RCC 7860 (cell line): ENCODE results near the gene PPFIA4.
"Not testable (repeated sequence)": the region's sequence is repeated elsewhere in the genome, so short reads cannot be mapped to it uniquely, and the experiment has no call there.

Experiments
- DNase-seq: peaks from one replicate; pipeline ENCODE4 v3.0.0-alpha.2; 2015; ENCODE audit warnings: low spot score
- FAIRE-seq: peaks from 2 replicates; lab custom pipeline; 2012; peaks lifted over from hg19 to GRCh38; lab: Jason Lieb, UNC

PPFIA4 gene

DNA sequence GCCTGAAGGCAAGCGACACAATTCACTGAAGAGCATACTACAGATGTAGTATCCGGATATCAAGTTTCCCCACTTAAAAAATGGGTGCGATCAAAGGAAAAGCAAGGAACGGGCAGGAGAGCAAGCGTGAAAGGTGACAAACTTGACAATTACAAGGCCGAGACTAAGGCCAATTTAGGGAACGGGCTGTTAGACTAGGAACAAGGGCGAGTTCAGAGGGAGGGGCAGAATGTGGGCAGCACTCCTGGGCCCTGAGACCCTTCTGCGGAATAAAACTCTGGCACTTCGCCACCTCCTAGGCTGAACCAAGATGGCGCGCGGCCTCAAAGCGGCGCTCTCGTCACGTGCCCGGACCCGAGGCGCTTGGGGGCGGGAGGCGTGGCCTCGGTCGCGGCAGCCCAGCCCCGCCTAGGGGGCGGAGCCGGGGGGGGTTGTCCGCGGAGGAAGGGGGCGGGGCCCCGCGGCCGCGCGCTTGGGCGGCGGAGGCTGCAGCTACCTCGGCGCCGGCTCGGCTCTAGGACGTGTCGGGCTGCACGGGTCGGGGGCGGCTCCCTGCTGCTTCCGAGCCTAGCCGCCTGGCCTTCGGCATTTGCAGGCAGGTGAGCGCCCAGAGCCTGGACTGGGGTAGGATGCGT is at the start of gene PPFIA4:
Gene PPFIA4, plus strand, starts transcription at position 461 of the 635 bp plus-strand sequence. CDS start 12,518 bp downstream, outside the sequence.
- peak; percentile 39 for DNase-seq
- FAIRE-seq: no peak

- no peak for FAIRE-seq
- no peak for DNase-seq
Observed at GRCh38 chr1:202976633-202977032, 49.7 kb upstream of the PPFIA4 start.

- DNase-seq (no peak), FAIRE-seq (no peak)
Observed at GRCh38 chr1:202979459-202979858, 46.8 kb upstream of the PPFIA4 start.

- FAIRE-seq (no peak), DNase-seq (no peak)
Observed at GRCh38 chr1:202981939-202982338, 44.4 kb upstream of the PPFIA4 start.

DNA sequence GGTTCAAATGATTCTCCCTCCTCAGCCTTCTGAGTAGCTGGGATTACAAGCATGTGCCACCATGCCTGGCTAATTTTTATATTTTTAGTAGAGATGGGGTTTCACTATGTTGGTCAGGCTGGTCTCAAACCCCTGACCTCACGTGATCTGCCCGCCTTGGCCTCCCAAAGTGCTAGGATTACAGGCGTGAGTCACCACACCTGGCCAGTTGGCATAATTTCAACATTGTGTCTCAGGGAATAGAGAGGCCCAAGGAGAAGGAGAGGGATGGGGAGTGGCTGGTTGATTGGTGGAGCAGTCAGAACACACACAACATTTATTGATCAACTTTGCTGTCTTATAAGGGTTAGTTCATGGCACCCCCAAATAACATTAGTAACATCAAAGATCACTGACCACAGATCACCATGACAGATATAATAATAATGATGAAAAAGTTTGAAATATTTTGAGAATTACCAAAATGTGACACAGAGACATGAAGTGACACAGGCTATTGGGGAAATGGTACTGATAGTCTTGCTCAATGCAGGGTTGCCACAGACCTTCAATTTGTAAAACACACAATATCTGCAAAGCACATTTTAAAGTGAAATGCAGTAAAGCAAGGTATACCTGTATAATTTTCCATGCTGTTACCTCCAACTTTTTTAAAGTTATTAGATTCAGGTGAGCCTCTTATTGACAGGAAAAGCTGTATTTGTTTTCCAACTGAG is 43.4 kb upstream of the PPFIA4 start:
- FAIRE-seq (no peak), DNase-seq (no peak)

DNA sequence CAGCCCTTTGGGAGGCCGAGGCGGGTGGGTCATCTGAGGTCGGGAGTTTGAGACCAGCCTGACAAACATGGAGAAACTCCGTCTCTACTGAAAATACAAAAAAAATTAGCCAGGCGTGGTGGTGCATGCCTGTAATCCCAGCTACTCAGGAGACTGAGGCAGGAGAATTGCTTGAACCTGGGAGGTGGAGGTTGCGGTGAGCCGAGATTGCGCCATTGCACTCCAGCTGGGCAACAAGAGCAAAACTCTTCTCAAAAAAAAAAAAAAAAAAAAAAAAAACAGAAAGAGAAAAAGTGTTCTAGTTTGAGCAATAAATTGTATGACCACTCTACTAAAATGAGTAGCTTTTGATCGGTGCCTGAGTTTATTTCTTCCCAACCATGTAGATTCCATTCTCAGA is 40.2 kb upstream of the PPFIA4 start:
- not testable (repeated sequence) for DNase-seq, FAIRE-seq

DNA sequence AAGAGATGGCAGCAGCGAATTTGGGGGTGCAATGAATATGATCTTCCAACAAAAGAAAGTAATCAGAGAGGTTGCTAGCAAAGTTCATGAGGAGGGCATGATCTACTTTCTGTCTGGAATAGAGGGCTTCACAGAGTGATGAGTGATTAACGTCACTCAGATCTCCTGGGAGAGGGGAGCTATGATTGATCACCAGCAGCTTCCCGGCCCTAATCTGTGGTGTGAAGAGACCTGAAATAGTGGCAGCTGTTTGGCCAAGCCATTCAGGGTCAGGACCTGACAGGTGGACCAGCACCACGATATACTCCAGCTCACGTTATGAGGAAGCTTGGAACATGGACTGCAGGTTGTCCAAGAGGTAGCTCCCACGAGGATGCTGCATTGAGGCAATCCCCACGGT is 39.0 kb upstream of the PPFIA4 start:
- FAIRE-seq: no peak
- DNase-seq: no peak

DNA sequence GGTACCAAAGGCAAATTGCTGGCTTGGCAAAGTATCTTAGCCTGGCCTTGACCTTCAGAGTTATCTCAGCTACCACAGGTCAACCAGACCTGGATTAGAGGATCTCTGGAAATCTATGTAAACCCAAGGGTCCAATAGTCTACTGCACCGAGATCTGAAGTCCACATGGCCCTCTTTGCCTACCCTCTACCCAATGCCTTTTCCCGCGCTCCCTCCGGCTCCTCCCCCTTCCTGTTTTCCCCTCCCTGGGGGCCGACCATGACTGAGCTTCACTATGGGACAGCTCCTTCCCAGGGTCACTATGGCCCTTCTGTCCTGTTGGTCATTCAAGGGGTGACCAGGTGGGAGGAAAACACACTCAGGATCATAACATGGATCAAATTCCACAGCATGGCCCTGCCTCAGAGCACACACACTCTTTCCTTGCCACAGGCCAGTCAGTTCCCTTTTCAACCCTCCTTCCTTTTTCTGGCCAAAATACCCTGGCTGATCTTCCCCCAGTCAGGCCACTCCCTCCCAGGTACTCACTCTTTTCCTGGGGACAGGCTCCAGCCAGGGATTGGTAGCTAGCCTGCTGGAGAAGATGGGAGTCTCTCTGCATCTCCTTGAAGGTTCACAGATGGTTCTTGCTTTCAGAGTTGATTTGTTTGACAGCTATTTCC is 38.2 kb upstream of the PPFIA4 start:
- DNase-seq: no peak
- FAIRE-seq: no peak

GRCh38 chr1:202989879-202990278 is 36.4 kb upstream of the PPFIA4 start:
- no peak for FAIRE-seq
- DNase-seq: no peak

- no peak for FAIRE-seq
Observed at GRCh38 chr1:202991112-202991511, 35.2 kb upstream of the PPFIA4 start.

DNA sequence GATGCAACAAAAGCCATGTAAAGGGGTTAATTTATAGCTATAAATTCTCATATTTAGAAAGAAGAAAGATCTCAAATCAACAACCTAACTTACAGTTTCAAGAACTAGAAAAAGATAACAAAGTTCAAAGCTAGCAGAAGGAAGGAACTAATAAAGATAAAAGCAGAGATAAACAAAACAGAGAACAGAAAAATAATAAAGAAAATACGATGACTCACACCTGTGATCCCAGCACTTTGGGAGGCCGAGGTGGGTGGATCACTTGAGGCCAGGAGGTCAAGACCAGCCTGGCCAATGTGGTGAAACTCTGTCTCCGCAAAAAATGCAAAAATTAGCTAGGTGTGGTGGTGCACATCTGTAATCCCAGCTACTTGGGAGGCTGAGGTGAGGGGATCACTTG is 31.5 kb upstream of the PPFIA4 start:
- FAIRE-seq: no peak
- DNase-seq: no peak

More at GRCh38 chr1:202991112-202991511, 35.2 kb upstream of the PPFIA4 start:
- no peak for DNase-seq

DNA sequence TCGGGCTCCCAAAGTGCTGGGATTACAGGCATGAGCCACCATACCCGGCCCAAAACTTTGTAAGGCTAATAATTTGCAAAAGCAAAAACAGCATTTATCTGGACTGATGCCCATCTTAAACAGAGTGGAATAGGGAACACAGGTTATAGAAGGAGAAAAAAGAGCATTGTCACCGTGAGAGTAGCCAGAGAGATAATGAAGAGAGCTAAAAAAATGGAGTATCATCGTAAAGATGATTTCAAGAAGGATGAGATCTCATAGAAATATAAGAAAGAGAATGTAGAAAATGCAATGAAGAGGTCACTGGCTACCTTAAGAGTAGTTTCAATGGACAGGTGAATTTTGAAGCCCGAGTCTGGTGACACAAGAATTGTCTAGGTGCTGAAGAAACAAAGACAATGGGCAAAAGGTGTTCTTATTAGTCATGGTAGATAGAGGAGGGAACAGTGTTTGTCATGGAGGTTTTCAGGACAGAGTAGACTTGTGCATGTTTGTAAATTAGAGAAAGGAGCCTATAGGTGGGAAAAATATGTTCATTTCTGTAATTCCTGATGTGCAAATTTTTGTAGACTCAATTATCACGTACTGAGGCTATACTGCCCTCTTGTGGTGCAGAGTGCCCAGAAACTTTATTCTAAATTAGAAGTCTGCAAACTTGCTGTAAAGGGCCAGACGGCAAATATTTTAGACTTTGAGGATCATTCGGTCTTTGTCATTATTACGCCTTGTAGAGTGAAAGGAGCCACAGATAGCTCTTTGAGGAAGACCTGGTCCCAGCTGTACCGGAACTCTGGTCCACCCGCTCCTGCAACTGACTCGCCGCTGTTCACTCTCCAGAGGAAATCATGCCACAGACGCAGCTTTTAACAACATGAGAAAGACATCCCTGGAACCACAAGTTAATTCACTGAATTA is 27.2 kb upstream of the PPFIA4 start:
- DNase-seq: peak; percentile 12
- no peak for FAIRE-seq

- FAIRE-seq (no peak), DNase-seq (no peak)
Observed at GRCh38 chr1:203000217-203000944, 25.9 kb upstream of the PPFIA4 start.

DNA sequence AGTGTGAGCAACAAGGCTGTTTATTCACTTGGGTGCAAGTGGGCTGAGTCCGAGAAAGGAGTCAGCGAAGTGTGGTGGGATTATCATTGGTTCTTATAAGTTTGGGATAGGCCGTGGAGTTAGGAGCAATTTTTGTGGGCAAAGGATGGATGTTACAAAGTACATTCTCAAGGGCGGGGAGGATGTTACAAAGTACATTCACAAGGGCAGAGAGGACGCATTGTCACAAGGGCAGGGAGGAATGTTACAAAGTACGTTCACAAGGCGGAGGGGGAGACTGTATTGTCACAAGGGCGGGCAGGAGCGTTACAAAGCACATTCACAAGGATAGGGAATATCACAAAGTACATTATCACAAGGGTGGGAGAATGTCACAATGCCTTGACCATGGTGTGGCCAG is 24.3 kb upstream of the PPFIA4 start:
- DNase-seq: no peak
- no peak for FAIRE-seq

DNA sequence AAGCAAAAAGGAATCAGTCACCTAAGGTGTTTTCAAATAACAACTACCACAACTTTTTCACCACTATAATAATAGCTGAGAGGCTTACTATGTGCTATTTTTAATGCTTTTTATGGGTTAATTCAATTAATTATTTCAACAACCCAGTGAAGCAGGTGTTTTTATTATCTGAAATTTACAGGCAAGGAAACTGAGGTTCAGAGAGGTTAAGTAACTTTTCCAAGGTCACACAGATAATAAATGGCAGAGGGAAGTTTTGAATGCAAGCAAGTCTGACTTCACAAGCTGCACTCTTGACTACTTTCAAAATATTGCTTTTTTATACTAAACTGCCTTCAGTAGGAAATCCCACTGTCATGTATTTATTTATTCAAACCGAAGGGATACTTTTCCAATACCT is 23.3 kb upstream of the PPFIA4 start:
- DNase-seq (no peak), FAIRE-seq (no peak)

DNA sequence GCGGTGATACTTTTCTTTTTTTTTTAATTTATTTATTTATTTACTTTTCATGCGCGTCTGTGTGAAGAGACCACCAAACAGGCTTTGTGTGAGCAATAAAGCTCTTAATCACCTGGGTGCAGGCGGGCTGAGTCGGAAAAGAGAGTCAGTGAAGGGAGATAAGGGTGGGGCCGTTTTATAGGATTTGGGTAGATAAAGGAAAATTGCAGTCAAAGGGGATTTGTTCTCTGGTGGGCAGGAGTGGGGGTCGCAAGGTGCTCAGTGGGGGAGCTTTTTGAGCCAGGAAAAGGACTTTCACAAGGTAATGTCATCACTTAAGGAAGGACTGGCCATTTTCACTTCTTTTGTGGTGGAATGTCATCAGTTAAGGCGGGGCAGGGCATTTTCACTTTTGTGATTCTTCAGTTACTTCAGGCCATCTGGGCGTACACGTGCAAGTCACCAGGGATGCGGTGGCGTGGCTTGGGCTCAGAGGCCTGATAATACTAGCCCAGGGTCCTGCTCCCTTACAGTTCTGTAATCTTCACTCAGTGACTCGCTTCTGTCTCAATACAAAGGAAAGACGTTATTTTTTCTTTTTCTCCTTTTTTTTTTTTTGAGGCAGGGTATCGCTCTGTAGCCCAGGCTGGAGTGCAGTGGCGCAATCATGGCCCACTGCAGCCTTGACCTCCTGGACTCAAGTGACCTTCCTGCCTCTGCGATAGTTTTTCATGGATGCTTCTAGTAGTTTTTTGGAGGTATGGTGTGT is 20.7 kb upstream of the PPFIA4 start:
- FAIRE-seq, DNase-seq: not testable (repeated sequence)

GRCh38 chr1:203006948-203007871 is 19.1 kb upstream of the PPFIA4 start, which contains the start of gene TMEM183A:
Gene TMEM183A, plus strand, starts transcription at chr1:203007374. Its CDS starts 92 bp downstream, at chr1:203007466.
- FAIRE-seq (peak; percentile 84), DNase-seq (peak; percentile 92)

DNA sequence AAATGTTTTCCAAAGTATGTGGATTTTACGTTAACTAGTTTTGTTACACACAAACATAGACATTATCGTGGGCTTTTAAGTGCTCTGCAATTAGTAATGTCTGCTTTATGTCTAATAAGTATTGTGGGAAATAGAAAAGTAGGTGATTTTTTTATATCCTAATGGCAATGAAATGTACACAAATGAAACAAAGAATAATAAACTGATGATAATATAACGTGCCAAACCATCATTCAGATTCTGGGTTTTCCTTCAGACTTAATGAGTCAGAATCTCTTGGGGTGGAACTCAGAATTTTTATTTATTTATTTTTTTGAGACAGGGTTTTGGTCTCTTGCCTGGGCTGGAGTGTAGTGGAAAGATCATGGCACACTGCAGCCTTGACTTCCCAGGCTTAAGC is 17.1 kb upstream of the PPFIA4 start:
- no peak for FAIRE-seq

More for the DNA sequence above, 17.1 kb upstream of the PPFIA4 start:
- DNase-seq: no peak
